Astrocyte (in vitro differentiated cells and primary cell): ENCODE measurements around the gene IRF3. TPM values are rescaled to one million over a fixed set of nuclear protein-coding genes. Genes with fewer than 3 reads are reported as not detected.
A peak's percentile ranks its signal among the peaks of the same experiment; 100 is the strongest.

Experiments used
- DNase-seq: peaks from one replicate; pipeline ENCODE4 v3.0.0-alpha.2; 2010; ENCODE audit warnings: low read depth
- FAIRE-seq: peaks from 2 replicates; lab custom pipeline; 2011; peaks lifted over from hg19 to GRCh38; lab: Jason Lieb, UNC
- H2AFZ ChIP-seq: 2 replicates; pipeline ENCODE4 v1.6.0; 2012; ENCODE audit warnings: low read depth, low read length, inconsistent platforms
- H3K27ac ChIP-seq: 2 replicates; pipeline ENCODE4 v1.5.1; 2011; ENCODE audit warnings: low read depth, low read length, inconsistent platforms
- H3K27me3 ChIP-seq: 2 replicates; pipeline ENCODE4 v1.6.0; 2011; ENCODE audit warnings: low read length, inconsistent platforms; ENCODE audit not compliant: insufficient read depth
- H3K36me3 ChIP-seq: 2 replicates; pipeline ENCODE4 v1.5.1; 2011; ENCODE audit warnings: low read length, inconsistent platforms; ENCODE audit not compliant: insufficient read depth
- H3K4me1 ChIP-seq: 2 replicates; pipeline ENCODE4 v1.5.1; 2011; ENCODE audit warnings: low read length, inconsistent platforms; ENCODE audit not compliant: insufficient read depth
- H3K4me2 ChIP-seq: 2 replicates; pipeline ENCODE4 v1.6.0; 2012; ENCODE audit warnings: low read length, inconsistent platforms
- H3K4me3 ChIP-seq: 2 replicates; pipeline ENCODE4 v1.5.1; 2011; ENCODE audit warnings: low read depth, mild to moderate bottlenecking, low read length, inconsistent platforms; ENCODE audit not compliant: insufficient read depth
- H3K79me2 ChIP-seq: 2 replicates; pipeline ENCODE4 v1.6.0; 2012; ENCODE audit warnings: mild to moderate bottlenecking, low read length, inconsistent platforms; ENCODE audit not compliant: insufficient read depth
- H3K9ac ChIP-seq: 2 replicates; pipeline ENCODE4 v1.6.0; 2012; ENCODE audit warnings: mild to moderate bottlenecking, low read length, inconsistent platforms
- H3K9me3 ChIP-seq: 2 replicates; pipeline ENCODE4 v1.5.1; 2012; ENCODE audit warnings: low read depth, mild to moderate bottlenecking, low read length, inconsistent platforms; ENCODE audit not compliant: insufficient read depth
- H4K20me1 ChIP-seq: 2 replicates; pipeline ENCODE4 v1.6.0; 2012; ENCODE audit warnings: low read length, inconsistent platforms; ENCODE audit not compliant: insufficient read depth
- H3K27ac Mint-ChIP-seq: one replicate; pipeline ENCODE4 v1.8.0; 2021; ENCODE audit warnings: mild to moderate bottlenecking, mixed read lengths; ENCODE audit not compliant: unreplicated experiment
- H3K27me3 Mint-ChIP-seq: one replicate; pipeline ENCODE4 v1.8.0; 2021; ENCODE audit warnings: low read depth, mixed read lengths; ENCODE audit not compliant: unreplicated experiment
- H3K36me3 Mint-ChIP-seq: one replicate; pipeline ENCODE4 v1.8.0; 2021; ENCODE audit warnings: low read depth, mixed read lengths; ENCODE audit not compliant: unreplicated experiment
- H3K4me1 Mint-ChIP-seq: one replicate; pipeline ENCODE4 v1.8.0; 2021; ENCODE audit warnings: low read depth, mixed read lengths; ENCODE audit not compliant: unreplicated experiment
- H3K4me3 Mint-ChIP-seq: one replicate; pipeline ENCODE4 v1.8.0; 2021; ENCODE audit warnings: mild to moderate bottlenecking, moderate library complexity, mixed read lengths; ENCODE audit not compliant: unreplicated experiment
- H3K9me3 Mint-ChIP-seq: one replicate; pipeline ENCODE4 v1.8.0; 2021; ENCODE audit warnings: mild to moderate bottlenecking, mixed read lengths; ENCODE audit not compliant: unreplicated experiment
- CTCF ChIP-seq: IDR thresholded peaks from 2 replicates; pipeline ENCODE4 v1.5.1; 2011; ENCODE audit warnings: low read depth, mild to moderate bottlenecking, inconsistent platforms, low read length, moderate library complexity; ENCODE audit not compliant: insufficient read depth
- EZH2 ChIP-seq: IDR thresholded peaks from 2 replicates; pipeline ENCODE4 v1.6.1; 2012; ENCODE audit warnings: mild to moderate bottlenecking, low read length, inconsistent platforms; ENCODE audit not compliant: insufficient read depth
- total RNA-seq: library from RNA; stranded (reverse); gene quantifications from 2 replicates; pipeline ENCODE4 v1.2.1, GENCODE V29; 2021

The IRF3 gene
- total RNA-seq, 1 donor from 2014 or later, result 68.1 TPM

GRCh38 chr19:49690079-49690655 is 24.5 kb upstream of the IRF3 start:
- H3K79me2 ChIP-seq, result peaks cover 2% of the 10 kb centered on the region
- peaks cover 25% of the 10 kb centered on the region for H4K20me1 ChIP-seq
- H3K36me3 Mint-ChIP-seq, result peaks cover 11% of the 10 kb centered on the region
- peaks cover 4% of the 10 kb centered on the region for H3K36me3 ChIP-seq
- peak overlapping the region; percentile 54 for H2AFZ ChIP-seq
- DNase-seq (no peak), FAIRE-seq (no peak)
- no peaks in the 10 kb centered on the region for H3K27me3 Mint-ChIP-seq
- no peaks in the 10 kb centered on the region for H3K9me3 ChIP-seq
- no peaks in the 10 kb centered on the region for H3K27me3 ChIP-seq
- H3K4me1 ChIP-seq, result peaks cover 15% of the 10 kb centered on the region
- peak overlapping the region; percentile 91 for H3K4me2 ChIP-seq
- H3K27ac ChIP-seq, result no peak overlapping the region
- H3K9ac ChIP-seq, result peak overlapping the region; percentile 50
- peak; percentile 8 for TF ChIP-seq EZH2
- TF ChIP-seq CTCF, result no peak
- H3K27ac Mint-ChIP-seq, result peak overlapping the region; percentile 78
- H3K4me3 ChIP-seq, result peak overlapping the region; percentile 57
- no peaks in the 10 kb centered on the region for H3K9me3 Mint-ChIP-seq
- peaks cover 12% of the 10 kb centered on the region for H3K4me1 Mint-ChIP-seq
- H3K4me3 Mint-ChIP-seq, result peak overlapping the region; percentile 90

GRCh38 chr19:49689133-49690078 is 23.7 kb upstream of the IRF3 start, which contains the start of gene ADM5:
Gene ADM5, plus strand, starts transcription at chr19:49689594. Its CDS starts 244 bp downstream, at chr19:49689838.
- Mint-ChIP-seq H3K9me3 (no peaks in the 10 kb centered on the region), H3K4me1 (peaks cover 12% of the 10 kb centered on the region), H3K27ac (peak within 1 kb of the TSS; percentile 78), H3K36me3 (peaks cover 11% of the 10 kb centered on the region), H3K4me3 (peak within 1 kb of the TSS; percentile 90), H3K27me3 (no peaks in the 10 kb centered on the region)
- Histone ChIP-seq H3K27ac (no peak within 1 kb of the TSS), H3K4me1 (peaks cover 15% of the 10 kb centered on the region), H4K20me1 (peaks cover 31% of the 10 kb centered on the region), H3K9me3 (no peaks in the 10 kb centered on the region), H3K36me3 (peaks cover 5% of the 10 kb centered on the region), H3K9ac (peak within 1 kb of the TSS; percentile 50), H3K79me2 (peaks cover 3% of the 10 kb centered on the region), H2AFZ (peak within 1 kb of the TSS; percentile 54), H3K4me3 (peak within 1 kb of the TSS; percentile 57), H3K4me2 (peak within 1 kb of the TSS; percentile 91), H3K27me3 (no peaks in the 10 kb centered on the region)
- FAIRE-seq (no peak), DNase-seq (no peak)
- TF ChIP-seq CTCF, result peak; percentile 26
- TF ChIP-seq EZH2, result peak; percentile 9
